Measurements from ENCODE around the gene ZNF117. TPM values are rescaled to one million over a fixed set of nuclear protein-coding genes. Genes with fewer than 3 reads are reported as not detected.
A peak's percentile ranks its signal among the peaks of the same experiment; 100 is the strongest.
"Not testable (repeated sequence)": the region's sequence is repeated elsewhere in the genome, so short reads cannot be mapped to it uniquely, and the experiment has no call there.

The ZNF117 gene
- total RNA-seq, 1 experiment from 2014 or later = 0.81 TPM

DNA sequence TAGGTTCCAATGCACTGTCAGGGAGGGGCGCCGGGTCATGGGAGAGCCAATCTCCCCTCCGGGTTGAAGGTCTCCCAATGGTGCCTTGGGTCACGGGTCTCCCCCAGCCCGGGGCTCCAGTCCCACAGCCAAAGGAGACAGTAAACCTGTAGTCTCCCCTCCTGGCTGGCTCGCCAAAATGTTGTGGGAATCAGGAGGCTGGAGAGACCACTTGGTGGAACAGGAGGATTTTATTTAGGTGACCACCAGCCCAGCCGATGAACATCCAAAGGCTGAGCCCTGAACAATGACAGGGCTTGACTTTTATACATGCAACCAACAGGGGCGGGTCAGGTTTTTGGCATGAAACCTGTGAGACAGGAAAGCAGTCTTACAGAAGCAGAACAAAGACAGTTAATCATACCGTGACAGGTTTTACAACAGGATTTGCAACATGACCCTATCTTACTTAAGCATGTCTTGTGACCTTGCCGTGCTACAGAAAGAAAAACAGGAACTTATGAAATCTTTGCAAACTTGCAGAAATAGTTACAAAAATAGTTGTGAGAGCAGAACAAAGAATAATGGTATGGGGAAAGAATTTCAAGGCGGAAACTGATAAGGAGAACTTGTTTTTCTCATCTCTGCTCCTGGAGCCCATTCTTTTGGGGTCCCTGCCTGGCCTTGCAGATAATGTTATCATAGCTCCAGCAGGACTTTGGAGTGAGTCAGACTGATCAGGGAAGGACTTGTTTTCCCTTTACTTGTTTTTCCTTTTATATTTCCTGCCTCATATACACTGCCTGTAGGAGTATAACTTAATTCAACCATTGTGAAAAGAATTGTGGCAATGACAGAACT is 8.5 kb upstream of the ZNF117 start:
- no peak for DNase-seq (ENCODE audit: low read depth)
- in situ Hi-C loops (cut with HindIII; ENCODE audit: low pct_unique_long_range_greater_than_20kb, low sequenced_read_pairs) = no loop called here

DNA sequence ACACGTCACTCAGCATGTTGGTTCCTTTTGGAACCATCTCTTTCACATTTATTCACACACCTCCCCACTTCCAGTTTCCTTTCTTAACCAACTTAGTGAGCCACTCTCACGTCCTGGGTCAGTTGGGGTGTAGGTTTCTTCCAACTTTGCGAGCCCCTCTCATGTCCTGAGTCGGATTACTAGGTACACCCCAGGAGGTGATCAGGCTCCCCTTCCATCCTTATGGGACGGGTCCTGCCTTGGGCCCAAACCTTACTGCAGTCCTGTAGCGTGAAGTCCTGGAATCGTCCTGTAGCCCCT is 8.0 kb upstream of the ZNF117 start:
- DNase-seq (ENCODE audit: low read depth) = no peak
- in situ Hi-C loops (cut with HindIII; ENCODE audit: low pct_unique_long_range_greater_than_20kb, low sequenced_read_pairs) = no loop called here

DNA sequence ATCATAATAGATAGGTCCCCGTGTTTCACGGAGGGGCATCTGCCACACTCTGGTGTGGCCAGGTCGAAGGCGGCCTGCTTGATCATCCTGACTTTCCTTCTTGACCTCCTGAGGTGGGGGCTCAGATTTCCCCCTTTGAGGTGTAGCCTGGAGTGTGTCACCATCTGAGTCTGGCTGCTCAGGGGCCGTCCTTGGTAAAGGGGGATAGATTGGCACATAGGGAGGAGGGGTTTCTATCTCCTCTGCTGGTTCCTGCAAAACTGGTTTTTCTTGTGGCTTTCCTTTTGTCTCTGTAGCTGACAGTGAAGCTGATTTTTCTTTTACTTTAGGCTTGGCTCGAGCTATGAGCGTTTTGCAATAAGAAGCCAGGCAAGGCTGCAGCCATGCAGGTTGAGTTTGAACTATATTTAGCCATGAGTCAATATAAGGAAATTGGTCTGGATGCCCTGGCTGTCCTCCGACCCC is 7.1 kb upstream of the ZNF117 start:
- in situ Hi-C loops (cut with HindIII; ENCODE audit: low pct_unique_long_range_greater_than_20kb, low sequenced_read_pairs) = no loop called here
- DNase-seq (ENCODE audit: low read depth) = no peak

DNA sequence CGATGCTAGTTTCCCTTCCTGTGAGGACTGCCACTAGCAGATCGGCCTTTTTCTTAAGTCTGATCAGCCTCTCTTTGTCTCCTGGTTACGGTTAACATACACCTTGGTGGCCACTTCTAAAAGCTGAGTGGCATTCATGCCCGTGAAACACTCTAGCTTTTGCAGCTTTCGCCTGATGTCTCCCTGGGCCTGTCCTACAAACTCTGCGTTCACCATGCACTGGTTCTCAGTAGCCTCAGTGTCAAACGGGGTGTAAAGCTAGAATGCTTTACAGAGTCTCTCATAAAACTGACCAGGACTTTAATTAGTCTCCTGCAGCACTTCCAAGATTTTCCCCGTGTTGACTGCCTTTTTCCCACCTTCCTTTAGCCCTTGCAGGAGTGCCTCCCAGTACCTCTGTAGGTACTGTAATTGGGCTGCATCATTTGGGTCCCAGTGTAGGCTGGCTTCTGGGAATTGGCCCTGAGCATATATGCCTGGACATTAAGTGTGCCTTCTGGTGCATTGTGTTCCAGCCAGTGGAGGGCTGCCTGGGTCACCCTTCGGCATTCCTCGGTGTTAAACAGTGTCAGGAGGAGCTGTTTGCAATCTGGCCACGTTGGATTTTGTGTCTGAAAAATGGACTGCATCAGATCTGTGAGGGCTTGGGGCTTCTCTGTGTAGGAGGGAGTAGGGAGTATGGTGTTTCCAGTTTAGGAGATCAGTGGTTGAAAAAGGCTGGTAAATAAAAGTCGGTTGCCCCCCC is 6.5 kb upstream of the ZNF117 start:
- no peak for DNase-seq (ENCODE audit: low read depth)
- in situ Hi-C loops (cut with HindIII; ENCODE audit: low pct_unique_long_range_greater_than_20kb, low sequenced_read_pairs) = no loop called here

DNA sequence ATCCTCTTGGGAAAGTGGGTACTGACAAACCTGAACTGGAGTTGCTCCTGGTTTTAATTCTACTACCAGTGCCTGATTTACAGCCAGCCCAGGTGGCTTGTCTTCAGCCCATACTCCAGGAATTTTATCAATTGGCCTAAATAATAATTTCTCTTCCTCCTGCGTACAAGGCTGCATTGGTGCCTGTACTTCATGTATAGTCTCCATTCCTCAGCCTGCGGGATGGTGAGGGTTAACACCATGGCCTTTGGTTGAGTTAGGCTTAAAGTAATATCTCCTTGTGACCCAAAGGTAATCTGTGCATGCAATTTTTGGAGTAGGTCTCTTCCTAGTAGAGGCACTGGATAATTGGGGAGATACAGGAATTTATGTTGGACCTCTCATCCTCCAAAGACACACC is 5.5 kb upstream of the ZNF117 start:
- no peak for DNase-seq (ENCODE audit: low read depth)
- in situ Hi-C loops (cut with HindIII; ENCODE audit: low pct_unique_long_range_greater_than_20kb, low sequenced_read_pairs) = no loop called here

DNA sequence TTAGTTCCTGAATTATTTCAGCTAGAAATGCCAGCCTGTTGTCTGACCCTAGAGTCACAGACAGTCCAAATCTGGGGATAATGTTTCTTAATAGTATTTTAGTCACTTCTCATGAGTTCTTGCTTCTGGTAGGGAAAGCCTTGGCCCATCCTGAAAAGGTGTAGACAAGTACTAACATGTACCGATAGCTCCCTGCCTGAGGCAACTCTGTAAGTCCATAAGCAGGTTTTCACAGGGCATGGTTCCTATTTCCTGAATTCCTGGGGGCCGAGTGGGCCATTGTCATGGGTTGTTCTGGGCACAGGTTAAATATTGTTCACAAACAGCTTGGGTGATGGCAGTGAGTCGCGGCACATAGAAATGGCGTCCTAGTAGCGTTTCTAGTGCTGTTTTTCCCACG is 3.1 kb upstream of the ZNF117 start:
- in situ Hi-C loops (cut with HindIII; ENCODE audit: low pct_unique_long_range_greater_than_20kb, low sequenced_read_pairs) = no loop called here
- no peak for DNase-seq (ENCODE audit: low read depth)

DNA sequence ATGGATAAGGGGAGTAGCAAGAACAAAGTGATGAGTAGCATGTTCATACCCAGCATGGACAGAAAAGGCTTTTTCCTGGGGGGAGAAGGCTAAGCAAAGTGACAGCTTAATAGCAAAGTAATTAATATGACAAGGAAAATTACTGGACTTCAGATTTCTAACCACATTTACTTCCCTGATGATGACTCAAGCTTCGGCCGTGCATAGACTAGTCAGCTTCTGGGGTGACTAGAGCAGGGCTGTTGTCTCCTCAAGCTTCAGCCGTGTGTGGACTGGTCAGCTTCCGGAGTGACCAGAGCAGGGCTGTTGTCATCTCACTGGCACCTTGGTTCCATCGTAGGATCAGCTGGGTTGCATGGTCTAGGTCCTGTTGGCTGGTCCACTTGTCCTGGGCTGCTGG is 2.1 kb upstream of the ZNF117 start:
- DNase-seq (ENCODE audit: low read depth) = no peak
- in situ Hi-C loops (cut with HindIII; ENCODE audit: low pct_unique_long_range_greater_than_20kb, low sequenced_read_pairs) = no loop called here

DNA sequence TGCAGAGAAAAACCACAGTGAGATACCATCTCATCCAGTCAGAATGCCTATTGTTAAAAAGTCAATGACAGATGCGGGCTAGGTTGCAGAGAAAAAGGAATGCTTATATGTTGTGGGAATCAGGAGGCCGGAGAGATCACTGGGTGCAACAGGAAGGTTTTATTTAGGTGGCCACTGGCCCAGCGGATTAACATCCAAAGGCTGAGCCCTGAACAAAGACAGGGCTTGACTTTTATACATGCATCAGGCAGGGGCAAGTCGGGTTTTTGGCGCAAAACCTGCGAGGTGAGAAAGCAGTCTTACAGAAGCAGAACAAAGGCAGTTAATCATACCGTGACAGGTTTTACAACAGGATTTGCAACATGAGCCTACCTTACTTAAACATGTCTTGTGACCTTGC is 620 bp downstream of the ZNF117 start:
- in situ Hi-C loops (cut with HindIII; ENCODE audit: low pct_unique_long_range_greater_than_20kb, low sequenced_read_pairs) = no loop called here
- no peak for DNase-seq (ENCODE audit: low read depth)

DNA sequence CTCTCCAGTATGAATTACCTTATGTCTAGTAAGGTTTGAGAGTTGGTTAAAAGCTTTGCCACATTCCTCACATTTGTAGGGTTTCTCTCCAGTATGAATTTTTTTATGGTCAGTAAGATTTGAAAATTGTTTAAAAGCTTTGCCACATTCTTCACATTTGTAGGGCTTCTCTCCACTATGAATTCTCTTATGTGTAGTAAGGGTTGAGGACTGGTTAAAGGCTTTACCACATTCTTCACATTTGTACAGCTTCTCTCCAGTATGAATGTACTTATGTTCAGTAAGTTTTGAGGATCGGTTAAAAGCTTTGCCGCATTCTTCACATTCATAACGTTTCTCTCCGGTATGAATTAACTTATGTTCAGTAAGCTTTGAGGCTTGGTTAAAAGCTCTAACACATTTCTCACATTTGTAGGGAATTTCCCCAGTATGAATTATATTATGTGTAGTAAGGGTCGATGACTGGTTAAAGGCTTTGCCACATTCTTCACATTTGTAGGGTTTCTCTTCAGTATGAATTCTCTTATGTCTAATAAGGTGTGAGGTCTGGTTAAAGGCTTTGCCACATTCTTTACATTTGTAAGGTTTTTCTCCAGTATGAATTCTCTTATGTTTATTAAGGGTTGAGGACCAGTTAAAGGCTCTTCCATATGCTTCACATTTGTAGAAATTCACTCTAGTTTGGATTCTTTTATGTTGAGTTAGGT is 12.2 kb downstream of the ZNF117 start:
- in situ Hi-C loops (cut with HindIII; ENCODE audit: low pct_unique_long_range_greater_than_20kb, low sequenced_read_pairs) = no loop called here
- DNase-seq (ENCODE audit: low read depth) = no peak

DNA sequence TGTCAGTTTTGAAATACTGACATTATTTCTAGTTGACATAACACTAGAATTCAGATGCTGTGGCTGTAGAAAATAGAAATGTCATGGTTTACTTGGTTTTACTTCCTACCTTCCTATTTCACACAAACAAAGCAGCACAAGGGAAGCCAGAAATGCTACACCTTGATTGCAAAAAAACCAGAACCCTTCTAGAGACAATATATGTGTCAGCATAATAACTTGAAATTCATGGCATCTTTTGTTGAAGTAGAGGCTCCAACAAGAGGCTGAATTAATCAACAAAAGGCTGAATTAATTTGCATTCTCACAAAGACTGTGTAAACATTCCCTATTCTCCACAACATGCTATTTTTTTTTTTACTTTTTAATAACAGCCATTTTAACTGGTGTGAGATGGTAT is 25.2 kb downstream of the ZNF117 start:
- no peak for DNase-seq (ENCODE audit: low read depth)
- in situ Hi-C loops (cut with HindIII; ENCODE audit: low pct_unique_long_range_greater_than_20kb, low sequenced_read_pairs) = no loop called here

DNA sequence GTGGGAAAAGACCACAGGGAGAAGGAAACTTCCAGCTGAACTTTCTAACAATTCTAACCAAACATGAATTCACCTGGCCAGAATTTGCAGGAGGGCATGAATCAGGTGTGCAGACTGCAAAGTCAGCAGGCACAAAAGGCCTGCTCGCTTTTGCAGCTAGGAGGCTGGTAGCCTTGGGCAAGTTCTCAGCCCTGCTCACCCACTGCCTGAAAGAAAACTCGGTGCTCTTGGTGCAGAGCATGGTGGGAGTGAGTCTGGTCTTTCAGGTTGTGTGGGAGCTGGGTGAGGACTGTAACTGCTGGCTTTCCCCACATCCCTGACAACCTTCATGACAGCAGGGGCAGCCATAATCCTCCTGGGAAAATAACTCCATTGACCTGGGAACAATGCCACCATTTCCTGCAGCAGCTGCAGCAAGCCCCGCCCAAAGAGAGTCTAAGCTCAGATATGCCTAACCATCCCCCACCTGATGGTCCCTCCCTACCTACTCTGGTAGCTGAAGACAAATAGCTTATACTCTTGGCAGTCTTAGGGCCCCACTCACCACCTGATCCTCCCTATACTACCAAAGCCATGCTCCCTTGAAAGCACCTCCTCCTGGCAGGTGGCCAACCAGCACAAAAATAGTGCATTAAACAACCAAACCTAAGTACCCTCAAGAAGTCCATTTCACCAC is 31.6 kb downstream of the ZNF117 start:
- in situ Hi-C loops (cut with HindIII; ENCODE audit: low pct_unique_long_range_greater_than_20kb, low sequenced_read_pairs) = no loop called here
- DNase-seq (ENCODE audit: low read depth) = no peak

DNA sequence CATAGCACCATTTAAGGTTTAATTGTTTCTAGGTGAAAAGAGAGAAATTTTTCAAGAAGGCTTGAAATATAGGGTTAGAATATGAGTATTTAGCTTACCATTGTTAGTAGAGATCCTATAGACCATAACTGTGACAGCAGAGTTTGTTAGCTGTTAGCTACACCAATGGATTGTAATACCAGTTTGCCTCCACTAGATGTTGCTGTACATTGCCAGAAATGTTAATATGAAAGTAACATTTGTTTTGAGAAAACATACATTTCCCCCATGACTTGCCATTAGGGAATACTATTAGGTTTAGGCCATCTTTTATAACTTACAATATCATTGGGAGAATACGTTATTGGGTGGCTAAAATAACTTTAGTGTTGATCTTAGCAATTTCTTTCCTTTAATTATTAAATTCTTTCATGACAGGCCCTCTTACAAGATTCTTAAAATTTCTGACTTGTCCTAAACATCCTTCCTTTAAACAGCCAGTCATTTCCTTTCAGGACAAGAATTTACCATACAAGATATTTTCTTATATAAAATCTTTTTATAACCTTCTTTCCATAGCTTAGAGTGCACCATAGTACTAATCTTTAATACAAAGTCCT is 39.5 kb downstream of the ZNF117 start:
- in situ Hi-C loops (cut with HindIII; ENCODE audit: low pct_unique_long_range_greater_than_20kb, low sequenced_read_pairs) = no loop called here
- peak; percentile 9 for DNase-seq (ENCODE audit: low read depth)

DNA sequence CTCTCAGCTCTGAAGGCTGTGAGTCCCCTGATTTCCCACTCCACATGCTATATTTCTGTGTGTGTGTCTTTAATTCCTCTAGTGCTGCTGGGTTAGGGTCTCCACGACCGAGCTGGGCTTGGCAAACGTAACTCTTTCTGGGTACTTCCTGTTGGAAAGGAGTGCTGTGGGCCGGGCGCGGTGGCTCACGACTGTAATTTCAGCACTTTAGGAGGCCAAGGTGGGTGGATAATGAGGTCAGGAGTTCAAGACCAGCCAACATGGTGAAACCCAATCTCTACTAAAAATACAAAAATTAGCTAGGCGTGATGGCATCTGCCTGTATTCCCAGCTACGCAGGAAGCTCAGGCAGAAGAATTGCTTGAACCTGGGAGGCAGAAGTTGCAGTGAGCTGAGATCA is 40.2 kb downstream of the ZNF117 start:
- in situ Hi-C loops (cut with HindIII; ENCODE audit: low pct_unique_long_range_greater_than_20kb, low sequenced_read_pairs); DNase-seq (ENCODE audit: low read depth): not testable (repeated sequence)

DNA sequence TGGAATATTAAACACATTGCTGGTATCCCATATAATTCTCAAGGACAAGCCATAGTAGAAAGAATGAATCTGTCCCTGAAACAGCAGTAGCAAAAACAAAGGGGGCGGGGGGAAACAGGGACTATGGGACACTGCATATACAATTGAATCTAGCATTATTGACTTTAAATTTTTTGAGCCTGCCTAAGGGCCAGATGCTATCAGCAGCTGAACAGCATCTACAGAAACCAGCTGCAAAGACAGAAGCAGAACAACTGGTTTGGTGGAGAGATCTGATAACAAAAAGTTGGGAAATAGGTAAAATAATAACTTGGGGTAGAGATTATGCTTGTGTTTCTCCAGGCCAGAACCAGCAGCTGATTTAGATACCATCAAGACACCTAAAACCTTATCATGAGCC is 42.1 kb downstream of the ZNF117 start:
- in situ Hi-C loops (cut with HindIII; ENCODE audit: low pct_unique_long_range_greater_than_20kb, low sequenced_read_pairs); DNase-seq (ENCODE audit: low read depth): not testable (repeated sequence)

DNA sequence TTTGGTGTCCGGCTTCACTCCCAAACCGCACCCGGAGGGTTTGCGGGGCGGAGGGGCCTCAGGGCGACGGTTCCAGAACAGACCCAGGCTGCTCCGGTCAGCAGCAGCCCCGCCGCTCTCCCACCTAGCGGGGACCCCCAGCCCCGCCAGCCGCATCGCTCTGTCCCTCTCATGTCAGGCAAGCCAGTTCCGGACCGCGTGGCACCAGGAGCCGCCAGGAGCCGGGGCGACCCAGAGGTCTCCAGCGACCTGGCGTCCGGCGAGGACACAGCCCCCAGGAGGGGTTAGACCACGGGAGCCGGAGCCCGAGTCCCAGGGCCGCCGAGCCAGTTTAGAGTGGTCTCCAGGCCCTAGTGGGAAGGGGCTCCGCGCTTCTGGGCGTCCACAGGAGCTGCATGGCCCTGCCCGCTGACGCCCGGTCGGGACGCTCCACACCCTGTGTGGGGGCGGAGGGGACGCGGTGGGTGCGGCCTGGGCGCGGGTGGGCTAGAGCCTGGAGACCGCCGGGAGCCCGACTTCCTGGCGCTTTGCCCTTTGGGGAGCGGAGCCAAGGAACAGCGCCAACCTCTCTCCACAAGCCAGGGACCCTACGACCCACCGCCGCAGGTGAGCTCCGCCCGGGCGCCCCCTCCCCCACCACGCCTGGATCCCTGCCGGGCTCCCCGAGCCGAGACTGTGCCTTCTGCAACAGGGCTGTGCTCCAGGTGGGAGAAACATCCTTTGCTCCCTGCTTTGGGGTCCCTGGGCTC is 43.4 kb downstream of the ZNF117 start:
- DNase-seq (ENCODE audit: low read depth) = no peak

DNA sequence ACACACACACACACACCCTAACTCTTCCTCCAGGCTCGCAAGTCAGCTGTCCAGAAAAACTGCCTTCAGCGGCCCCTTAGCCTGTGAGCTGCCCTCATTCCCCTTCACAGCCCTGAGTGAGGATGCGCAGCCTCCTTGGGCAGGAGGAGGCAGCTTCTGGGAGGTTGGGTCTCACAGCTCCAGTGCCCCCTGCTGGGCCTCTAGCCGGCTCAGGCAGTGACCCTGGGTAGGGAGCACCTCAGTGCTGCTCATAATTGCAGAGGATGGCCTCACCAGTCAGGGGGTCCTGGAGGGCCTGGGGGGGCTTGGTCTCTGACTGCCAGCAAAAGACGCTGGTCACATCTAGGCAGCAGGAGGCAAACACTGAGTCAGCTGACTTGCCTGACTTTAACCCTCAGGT is 44.1 kb downstream of the ZNF117 start:
- in situ Hi-C loops (cut with HindIII; ENCODE audit: low pct_unique_long_range_greater_than_20kb, low sequenced_read_pairs) = no loop called here
- DNase-seq (ENCODE audit: low read depth) = no peak

More for the DNA sequence above, 43.4 kb downstream of the ZNF117 start:
- in situ Hi-C loops (cut with HindIII; ENCODE audit: low pct_unique_long_range_greater_than_20kb, low sequenced_read_pairs) = no loop called here

DNA sequence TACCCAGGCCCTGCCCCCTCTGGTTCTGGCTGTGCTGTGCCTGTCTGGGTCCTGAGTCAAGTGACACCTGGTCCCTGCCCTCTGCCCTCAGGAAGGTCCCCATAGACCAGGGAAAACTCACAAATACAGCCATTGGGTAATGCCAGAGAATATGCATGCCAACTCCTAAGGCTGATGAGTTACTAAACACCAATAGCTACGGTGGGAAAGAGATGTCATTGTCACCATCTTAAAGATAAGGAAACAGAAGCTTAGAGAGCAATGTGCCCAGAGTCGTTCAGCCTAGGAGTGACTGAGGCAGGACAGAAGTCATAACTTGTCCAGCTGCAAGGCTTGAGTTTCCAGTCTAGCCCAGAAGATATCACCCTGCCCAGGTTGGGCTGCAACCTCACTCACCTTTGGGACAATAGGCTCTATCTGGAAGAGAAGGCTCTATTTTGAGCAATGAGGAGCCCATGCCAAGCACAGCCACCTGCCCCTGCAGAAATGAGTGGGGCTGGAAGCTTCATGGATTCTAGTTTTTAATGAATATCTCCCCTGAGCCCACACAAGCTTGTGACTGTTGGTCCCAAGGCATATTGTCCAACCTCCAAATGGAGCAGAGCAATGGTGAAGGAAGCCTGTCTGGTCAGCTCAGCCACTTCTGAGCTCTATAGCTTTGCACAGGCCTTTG is 45.2 kb downstream of the ZNF117 start:
- in situ Hi-C loops (cut with HindIII; ENCODE audit: low pct_unique_long_range_greater_than_20kb, low sequenced_read_pairs) = no loop called here
- DNase-seq (ENCODE audit: low read depth) = no peak
